IMR-90 (cell line): ENCODE results near the gene RBPJL. TPM values are rescaled to one million over a fixed set of nuclear protein-coding genes. Genes with fewer than 3 reads are reported as not detected.

Experiments used
- ATAC-seq: fragments of 200-7000 bp; cut with Tn5 transposase; 2 replicates; pipeline ENCODE4 v1.9.1; 2020; ENCODE audit warnings: low read depth, mild to moderate bottlenecking, moderate library complexity
- BruUV-seq: library from RNA; stranded (reverse); fragments of 400-500 nt; replicated peaks from 2 replicates; lab custom pipeline; 2021; lab: Mats Ljungman, UMichigan
- CTCF ChIA-PET: fragments of 300-600 bp; formaldehyde crosslinking; extraction: SDS; loops from one replicate; lab custom pipeline; 2021; ENCODE audit warnings: antibody characterized with exemption; lab: Yijun Ruan, JAX
- POLR2A ChIA-PET: fragments of 300-600 bp; sonication (Branson Sonifier 250); formaldehyde crosslinking; loops from one replicate; lab custom pipeline; 2022; ENCODE audit warnings: antibody characterized with exemption; ENCODE audit not compliant: unreplicated experiment; lab: Charles Lee
- DNase-seq: peaks from one replicate; pipeline ENCODE4 v3.0.0; 2013
- H2AFZ ChIP-seq: replicated peaks from 2 replicates; pipeline ENCODE3; 2013; ENCODE audit warnings: low read length, mild to moderate bottlenecking; ENCODE audit not compliant: poor library complexity
- H2AK5ac ChIP-seq: 2 replicates; pipeline ENCODE4 v1.6.1; 2013; ENCODE audit warnings: low read depth, low read length, inconsistent platforms
- H2AK9ac ChIP-seq: replicated peaks from 2 replicates; pipeline ENCODE3; 2013; ENCODE audit warnings: mild to moderate bottlenecking, low read depth, low read length, moderate library complexity; ENCODE audit not compliant: poor library complexity
- H2BK120ac ChIP-seq: 2 replicates; pipeline ENCODE4 v1.6.1; 2013; ENCODE audit warnings: low read depth, low read length, inconsistent platforms
- H2BK15ac ChIP-seq: 3 replicates; pipeline ENCODE4 v1.6.1; 2013; ENCODE audit warnings: low read depth, low read length, inconsistent platforms
- H2BK20ac ChIP-seq: 2 replicates; pipeline ENCODE4 v1.6.1; 2013; ENCODE audit warnings: low read depth, mild to moderate bottlenecking, inconsistent platforms, low read length, moderate library complexity
- H2BK5ac ChIP-seq: 2 replicates; pipeline ENCODE4 v1.6.1; 2013; ENCODE audit warnings: mild to moderate bottlenecking, low read depth, low read length, inconsistent platforms; ENCODE audit not compliant: poor library complexity, severe bottlenecking
- H3K14ac ChIP-seq: replicated peaks from 2 replicates; pipeline ENCODE4 v1.6.1; 2013; ENCODE audit warnings: low read depth, low read length, inconsistent platforms
- H3K18ac ChIP-seq: 2 replicates; pipeline ENCODE4 v1.6.1; 2013; ENCODE audit warnings: low read depth, low read length, control low read depth
- H3K23ac ChIP-seq: 2 replicates; pipeline ENCODE4 v1.6.1; 2013; ENCODE audit warnings: low read depth, low read length, inconsistent platforms
- H3K27ac ChIP-seq: 2 replicates; pipeline ENCODE4 v1.5.1; 2013; ENCODE audit warnings: mild to moderate bottlenecking, control low read depth, low read length; ENCODE audit not compliant: insufficient read depth
- H3K27me3 ChIP-seq: 2 replicates; pipeline ENCODE4 v1.6.1; 2013; ENCODE audit warnings: low read length; ENCODE audit not compliant: control insufficient read depth, insufficient read depth
- H3K36me3 ChIP-seq: 2 replicates; pipeline ENCODE4 v1.6.1; 2013; ENCODE audit warnings: low read length, mixed read lengths; ENCODE audit not compliant: control insufficient read depth, insufficient read depth
- H3K4ac ChIP-seq: 2 replicates; pipeline ENCODE4 v1.6.1; 2013; ENCODE audit warnings: low read depth, low read length, inconsistent platforms
- H3K4me1 ChIP-seq: 2 replicates; pipeline ENCODE4 v1.6.1; 2013; ENCODE audit warnings: low read length, mixed read lengths; ENCODE audit not compliant: control insufficient read depth, insufficient read depth
- H3K4me2 ChIP-seq: 2 replicates; pipeline ENCODE4 v1.6.1; 2013; ENCODE audit warnings: low read depth, mild to moderate bottlenecking, control low read depth, low read length, moderate library complexity
- H3K4me3 ChIP-seq: 2 replicates; pipeline ENCODE4 v1.5.1; 2013; ENCODE audit warnings: low read depth, mild to moderate bottlenecking, control low read depth, low read length, moderate library complexity; ENCODE audit not compliant: insufficient read depth
- H3K56ac ChIP-seq: 2 replicates; pipeline ENCODE4 v1.6.1; 2013; ENCODE audit warnings: low read length, inconsistent platforms; ENCODE audit not compliant: insufficient read depth; ENCODE audit errors: extremely low read depth
- H3K79me1 ChIP-seq, 2 experiments: 2 replicates each; pipeline ENCODE4 v1.6.1; 2013; ENCODE audit warnings: low read length in 2 of 2, inconsistent platforms in 1 of 2, low read depth in 1 of 2
- H3K9ac ChIP-seq: 2 replicates; pipeline ENCODE4 v1.6.1; 2013; ENCODE audit warnings: low read depth, low read length, control low read depth
- H3K9me1 ChIP-seq: 2 replicates; pipeline ENCODE4 v1.6.1; 2013; ENCODE audit warnings: low read length, inconsistent platforms; ENCODE audit not compliant: insufficient read depth
- H3K9me3 ChIP-seq: 2 replicates; pipeline ENCODE4 v1.6.1; 2013; ENCODE audit warnings: low read length; ENCODE audit not compliant: control insufficient read depth, insufficient read depth
- H4K20me1 ChIP-seq: 2 replicates; pipeline ENCODE4 v1.6.1; 2013; ENCODE audit warnings: low read length, inconsistent platforms; ENCODE audit not compliant: insufficient read depth
- H4K5ac ChIP-seq: 2 replicates; pipeline ENCODE4 v1.6.1; 2013; ENCODE audit warnings: mild to moderate bottlenecking, low read depth, low read length, control low read depth
- H4K8ac ChIP-seq, 2 experiments: 2 replicates each; pipeline ENCODE4 v1.6.1; 2013; ENCODE audit warnings: low read depth in 2 of 2, low read length in 2 of 2, control low read depth in 1 of 2, inconsistent platforms in 1 of 2
- H4K91ac ChIP-seq: 2 replicates; pipeline ENCODE4 v1.6.1; 2013; ENCODE audit warnings: low read depth, low read length, inconsistent platforms; ENCODE audit not compliant: insufficient read depth
- BHLHE40 ChIP-seq: fragments of 150-350 bp; IDR thresholded peaks from 2 replicates; pipeline ENCODE4 v1.6.1; 2016; ENCODE audit warnings: mild to moderate bottlenecking, low read depth, low read length
- CEBPB ChIP-seq: IDR thresholded peaks from 2 replicates; pipeline ENCODE4 v1.6.1; 2012; ENCODE audit warnings: low read depth, low read length, improper control_type of control experiment
- CHD1 ChIP-seq: IDR thresholded peaks from 2 replicates; pipeline ENCODE4 v1.6.1; 2012; ENCODE audit warnings: low read depth, low read length, improper control_type of control experiment
- CTCF ChIP-seq: conservative IDR thresholded peaks from 2 replicates; pipeline ENCODE4 v1.5.1; 2012; ENCODE audit warnings: mild to moderate bottlenecking, low read depth, low read length, improper control_type of control experiment
- ELK1 ChIP-seq: fragments of 150-350 bp; IDR thresholded peaks from 2 replicates; pipeline ENCODE4 v1.6.1; 2016; ENCODE audit warnings: low read depth, mild to moderate bottlenecking, low read length, moderate library complexity, borderline replicate concordance
- FOS ChIP-seq: fragments of 150-350 bp; IDR thresholded peaks from 2 replicates; pipeline ENCODE4 v1.6.1; 2016; ENCODE audit warnings: low read depth, low read length
- MAFK ChIP-seq: IDR thresholded peaks from 2 replicates; pipeline ENCODE4 v1.6.1; 2012; ENCODE audit warnings: low read depth, low read length, improper control_type of control experiment
- MAZ ChIP-seq: IDR thresholded peaks from 2 replicates; pipeline ENCODE4 v1.6.1; 2012; ENCODE audit warnings: low read depth, mild to moderate bottlenecking, low read length, improper control_type of control experiment, moderate library complexity, borderline replicate concordance
- MXI1 ChIP-seq: IDR thresholded peaks from 2 replicates; pipeline ENCODE4 v1.6.1; 2012; ENCODE audit warnings: low read depth, mild to moderate bottlenecking, low read length, moderate library complexity, borderline replicate concordance
- NFE2L2 ChIP-seq: fragments of 150-350 bp; IDR thresholded peaks from 2 replicates; pipeline ENCODE4 v1.6.1; 2016; ENCODE audit warnings: low read depth, mild to moderate bottlenecking, low read length
- POLR2A ChIP-seq: IDR thresholded peaks from 2 replicates; pipeline ENCODE4 v1.6.1; 2012; ENCODE audit warnings: mild to moderate bottlenecking, low read depth, low read length
- RAD21 ChIP-seq: IDR thresholded peaks from 2 replicates; pipeline ENCODE4 v1.6.1; 2012; ENCODE audit warnings: low read length, improper control_type of control experiment
- RCOR1 ChIP-seq: IDR thresholded peaks from 2 replicates; pipeline ENCODE4 v1.6.1; 2012; ENCODE audit warnings: mild to moderate bottlenecking, low read length, improper control_type of control experiment; ENCODE audit not compliant: insufficient replicate concordance
- RFX5 ChIP-seq: IDR thresholded peaks from 2 replicates; pipeline ENCODE4 v1.8.0; 2012; ENCODE audit warnings: low read depth, mild to moderate bottlenecking, low read length, moderate library complexity
- SMC3 ChIP-seq: fragments of 150-350 bp; IDR thresholded peaks from 2 replicates; pipeline ENCODE4 v1.6.1; 2016; ENCODE audit warnings: low read depth, mild to moderate bottlenecking, antibody characterized with exemption, low read length, moderate library complexity
- USF2 ChIP-seq: fragments of 150-350 bp; IDR thresholded peaks from 2 replicates; pipeline ENCODE4 v1.6.1; 2017; ENCODE audit warnings: mild to moderate bottlenecking, antibody characterized with exemption, low read length, low read depth
- WGBS, 2 experiments: methylation state at CpG; one replicate each; pipeline versions ENCODE4 v1.1.5 to v1.1.7; 2013; ENCODE audit warnings: missing lambda C conversion rate in 2 of 2; ENCODE audit not compliant: insufficient read length in 1 of 2; ENCODE audit errors: extremely low coverage in 2 of 2; 5-methylcytosine and 5-hydroxymethylcytosine counted together
- dilution Hi-C: fragments of 300-500 bp; cut with HindIII; formaldehyde crosslinking; loops from one replicate; pipeline ENCODE4 v1.14.3; 2018; ENCODE audit warnings: low sequenced_read_pairs; ENCODE audit not compliant: unreplicated experiment
- in situ Hi-C: fragments of 300-500 bp; cut with MboI; formaldehyde crosslinking; loops from 3 replicates; pipeline ENCODE4 v1.14.3; 2019; ENCODE audit warnings: low sequenced_read_pairs, inconsistent platforms, mixed read lengths
- intact Hi-C: fragments of 100-400 bp; cut with micrococcal nuclease; formaldehyde crosslinking; loops from 2 replicates; pipeline ENCODE4 v1.10.0; 2022
- polyA plus RNA-seq, 3 experiments: library from polyadenylated mRNA; depleted of rRNA; stranded (reverse); fragments of >200 nt; gene quantifications; 2 replicates each; pipeline ENCODE4 v1.2.3, GENCODE V29; 2012; ENCODE audit warnings: low replicate concordance in 1 of 3
- total RNA-seq: library from RNA; depleted of rRNA; stranded (reverse); fragments of >200 nt; gene quantifications from 2 replicates; pipeline ENCODE4 v1.2.3, GENCODE V29; 2012

Gene RBPJL
- total and polyA plus RNA-seq, 2 of the 4 experiments (the other 2 are of a cell fraction), result not detected

GRCh38 chr20:45257711-45258110 is 48.9 kb upstream of the RBPJL start:
- H2AK9ac ChIP-seq, result no peak overlapping the region
- H3K9me3 ChIP-seq, result no peaks in the 10 kb centered on the region
- peaks cover 12% of the 10 kb centered on the region for H3K27me3 ChIP-seq
- no TSS peak for BruUV-seq
- no peaks in the 10 kb centered on the region for H3K9me1 ChIP-seq
- H4K20me1 ChIP-seq, result no peaks in the 10 kb centered on the region
- no peak overlapping the region for H2BK5ac ChIP-seq
- H3K27ac ChIP-seq, result no peak overlapping the region
- no peak overlapping the region for H3K23ac ChIP-seq
- H3K4me3 ChIP-seq, result no peak overlapping the region
- in situ Hi-C loops (no loop called here), dilution Hi-C loops (no loop called here), intact Hi-C loops (no loop called here)
- no peak overlapping the region for H3K4me2 ChIP-seq
- no peak overlapping the region for H3K56ac ChIP-seq
- no peak overlapping the region for H2AK5ac ChIP-seq
- no peak overlapping the region for H3K4ac ChIP-seq
- no peak overlapping the region for H3K9ac ChIP-seq
- no peaks in the 10 kb centered on the region for H3K36me3 ChIP-seq
- WGBS, 2 experiments, result 80% methylated on average over 3 of the region's 7 CpGs; no CpG with 5 or more reads in 1 of the 2 experiments
- ATAC-seq (no peak), DNase-seq (no peak)
- no peak overlapping the region for H2BK120ac ChIP-seq
- H4K91ac ChIP-seq, result no peak overlapping the region
- H2AFZ ChIP-seq, result no peak overlapping the region
- CTCF ChIA-PET, result no interaction called here
- no peak overlapping the region for H2BK20ac ChIP-seq
- no peak overlapping the region for H3K14ac ChIP-seq
- POLR2A ChIA-PET, result no interaction called here
- H2BK15ac ChIP-seq, result no peak overlapping the region
- no peak overlapping the region for H3K18ac ChIP-seq
- H4K8ac ChIP-seq, result no peak overlapping the region
- no peaks in the 10 kb centered on the region for H3K79me1 ChIP-seq
- H3K4me1 ChIP-seq, result no peaks in the 10 kb centered on the region
- no peak for TF ChIP-seq POLR2A
- TF ChIP-seq MAZ, result no peak
- no peak for TF ChIP-seq USF2
- no peak for TF ChIP-seq RAD21
- TF ChIP-seq CTCF, result no peak
- no peak for TF ChIP-seq SMC3
- TF ChIP-seq MXI1, result no peak
- no peak for TF ChIP-seq BHLHE40
- TF ChIP-seq CEBPB, result no peak
- no peak for TF ChIP-seq CHD1
- TF ChIP-seq RCOR1, result no peak
- TF ChIP-seq RFX5, result no peak
- TF ChIP-seq FOS, result no peak
- no peak for TF ChIP-seq ELK1
- no peak for TF ChIP-seq NFE2L2
- TF ChIP-seq MAFK, result no peak
- H4K5ac ChIP-seq, result no peak overlapping the region
